ENCODE measurements around the gene ESPNL.

DNA sequence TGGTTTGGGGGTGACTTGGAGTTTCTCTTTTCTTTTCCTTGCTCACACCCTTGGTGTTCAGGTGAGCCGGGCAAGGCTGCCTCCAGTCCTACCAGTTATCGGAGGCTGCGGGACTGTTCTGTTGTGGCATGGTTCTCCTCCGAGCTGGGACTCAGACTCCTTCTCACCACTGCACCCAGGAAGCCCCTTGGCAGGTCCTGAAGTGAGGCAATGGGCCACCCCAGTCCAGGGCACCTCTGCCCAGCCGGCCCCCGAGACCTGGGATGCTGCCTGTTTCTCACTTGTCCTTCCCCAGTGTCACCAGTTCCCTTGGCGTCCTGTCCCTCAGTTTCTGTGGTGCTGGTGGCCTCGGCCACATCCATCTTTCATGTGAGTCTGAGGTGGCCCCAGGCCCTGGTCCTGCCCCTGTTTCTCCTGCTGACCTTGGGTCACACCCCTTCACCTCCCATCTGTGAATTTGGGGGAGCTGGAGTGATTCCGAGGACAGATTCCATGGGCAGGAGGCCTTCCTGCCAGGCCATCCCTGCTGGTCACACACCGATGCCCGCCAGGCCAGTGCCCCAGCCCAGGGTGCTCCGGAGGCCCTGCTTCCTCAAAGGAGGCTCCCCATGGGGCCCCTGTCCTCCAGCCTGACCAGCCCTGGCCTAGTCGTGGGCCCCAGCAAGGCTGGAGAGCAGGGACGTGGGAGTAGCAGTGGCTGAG is 31.8 kb downstream of the ESPNL start:
- TF ChIP-seq GATA2 (IDR thresholded peaks at IDR 0.05; ENCODE audit: low read depth, low read length) (no peak), GATA3 (IDR thresholded peaks at IDR 0.05; ENCODE audit: low read depth, low read length) (no peak)
